Measurements from ENCODE around the gene TMEM132D.

GRCh38 chr12:129372876-129373275, 530.9 kb downstream of the TMEM132D start:
- TF ChIP-seq TAF1 (IDR thresholded peaks at IDR 0.05; ENCODE audit: low read depth) = no peak
- TF ChIP-seq, protein P1, sequence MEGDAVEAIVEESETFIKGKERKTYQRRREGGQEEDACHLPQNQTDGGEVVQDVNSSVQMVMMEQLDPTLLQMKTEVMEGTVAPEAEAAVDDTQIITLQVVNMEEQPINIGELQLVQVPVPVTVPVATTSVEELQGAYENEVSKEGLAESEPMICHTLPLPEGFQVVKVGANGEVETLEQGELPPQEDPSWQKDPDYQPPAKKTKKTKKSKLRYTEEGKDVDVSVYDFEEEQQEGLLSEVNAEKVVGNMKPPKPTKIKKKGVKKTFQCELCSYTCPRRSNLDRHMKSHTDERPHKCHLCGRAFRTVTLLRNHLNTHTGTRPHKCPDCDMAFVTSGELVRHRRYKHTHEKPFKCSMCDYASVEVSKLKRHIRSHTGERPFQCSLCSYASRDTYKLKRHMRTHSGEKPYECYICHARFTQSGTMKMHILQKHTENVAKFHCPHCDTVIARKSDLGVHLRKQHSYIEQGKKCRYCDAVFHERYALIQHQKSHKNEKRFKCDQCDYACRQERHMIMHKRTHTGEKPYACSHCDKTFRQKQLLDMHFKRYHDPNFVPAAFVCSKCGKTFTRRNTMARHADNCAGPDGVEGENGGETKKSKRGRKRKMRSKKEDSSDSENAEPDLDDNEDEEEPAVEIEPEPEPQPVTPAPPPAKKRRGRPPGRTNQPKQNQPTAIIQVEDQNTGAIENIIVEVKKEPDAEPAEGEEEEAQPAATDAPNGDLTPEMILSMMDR (IDR thresholded peaks at IDR 0.05; ENCODE audit: poor library complexity, severe bottlenecking) = no peak
- no peak for TF ChIP-seq POLR2AphosphoS5 (IDR thresholded peaks at IDR 0.05)
- no peak for TF ChIP-seq REST (IDR thresholded peaks at IDR 0.05; ENCODE audit: borderline replicate concordance)
- TF ChIP-seq RAD21 (conservative IDR thresholded peaks at IDR 0.05) = no peak

Data from neural cell (in vitro differentiated cells).